HG02571 (cell line): Measurements from ENCODE around the gene MIF.
"Not testable (repeated sequence)": the region's sequence is repeated elsewhere in the genome, so short reads cannot be mapped to it uniquely, and the experiment has no call there.

ENCODE experiments used
- ATAC-seq: cut with Tn5 transposase; IDR thresholded peaks from one replicate; pipeline ENCODE4 v1.9.1; 2021; ENCODE audit warnings: mild to moderate bottlenecking, moderate library complexity; ENCODE audit not compliant: unreplicated experiment

The MIF gene

GRCh38 chr22:23893945-23894709 is at the start of gene MIF:
TSS of gene MIF (plus strand) at chr22:23894383. CDS start at chr22:23894475, 92 bp downstream.
- ATAC-seq: peak; percentile 79

- no peak for ATAC-seq
These were observed 49.4 kb upstream of the MIF start for GRCh38 chr22:23844739-23845202.

GRCh38 chr22:23845265-23846080 is 48.7 kb upstream of the MIF start:
- no peak for ATAC-seq

GRCh38 chr22:23846081-23846469 is 48.1 kb upstream of the MIF start:
- ATAC-seq: no peak

- ATAC-seq: no peak
These were observed 46.8 kb upstream of the MIF start for GRCh38 chr22:23847310-23847920.

GRCh38 chr22:23847991-23848864 is 46.0 kb upstream of the MIF start:
- ATAC-seq: no peak

- ATAC-seq: no peak
These were observed 44.9 kb upstream of the MIF start for GRCh38 chr22:23849009-23850006.

GRCh38 chr22:23850136-23850611 is 44.0 kb upstream of the MIF start:
- ATAC-seq: no peak

- peak; percentile 36 for ATAC-seq
These were observed 37.2 kb upstream of the MIF start for GRCh38 chr22:23856721-23857605.

- peak; percentile 84 for ATAC-seq
These were observed 36.3 kb upstream of the MIF start, which contains the start of gene SLC2A11 for GRCh38 chr22:23857606-23858483. TSS of gene SLC2A11 (plus strand) at chr22:23857875. CDS start at chr22:23858000, 125 bp downstream.

- no peak for ATAC-seq
These were observed 35.7 kb upstream of the MIF start for GRCh38 chr22:23858484-23858815.

- ATAC-seq: no peak
These were observed 35.0 kb upstream of the MIF start for GRCh38 chr22:23859201-23859600.

- not testable (repeated sequence) for ATAC-seq
These were observed 34.0 kb upstream of the MIF start for GRCh38 chr22:23860187-23860586.

GRCh38 chr22:23862103-23862502 is 32.1 kb upstream of the MIF start:
- no peak for ATAC-seq

GRCh38 chr22:23864499-23865154 is 29.6 kb upstream of the MIF start:
- not testable (repeated sequence) for ATAC-seq

GRCh38 chr22:23868580-23868979 is 25.6 kb upstream of the MIF start:
- no peak for ATAC-seq

GRCh38 chr22:23874871-23875270 is 19.3 kb upstream of the MIF start:
- ATAC-seq: no peak
